HEK293 (cell line): ENCODE data around the gene TXLNA.

Experiments used
- CTCF ChIP-seq: fragments of 450-650 bp; formaldehyde crosslinking; IDR thresholded peaks from 2 replicates; pipeline ENCODE4 v1.5.1; 2016; ENCODE audit warnings: missing biosample characterization, missing genetic modification characterization
- REST ChIP-seq: fragments of 450-650 bp; formaldehyde crosslinking; IDR thresholded peaks from 2 replicates; pipeline ENCODE4 v1.5.1; 2016; ENCODE audit warnings: missing biosample characterization, missing genetic modification characterization
- ZFP3 ChIP-seq: fragments of 450-650 bp; formaldehyde crosslinking; IDR thresholded peaks from 2 replicates; pipeline ENCODE4 v1.5.1; 2016; ENCODE audit warnings: low read depth, missing biosample characterization, missing genetic modification characterization

- TF ChIP-seq CTCF (tag by site-specific recombination) (no peak), REST (tag by site-specific recombination) (no peak), ZFP3 (tag by site-specific recombination) (no peak)
Measured at GRCh38 chr1:32208891-32209328, 29.4 kb downstream of the TXLNA start, which contains the start of gene DCDC2B.
